Gastrocnemius medialis (tissue), 4 donors: ENCODE measurements around the gene C20orf141. TPM values are rescaled to one million over a fixed set of nuclear protein-coding genes. Genes with fewer than 3 reads are reported as not detected.
"Not testable (repeated sequence)": the region's sequence is repeated elsewhere in the genome, so short reads cannot be mapped to it uniquely, and the experiment has no call there.

Experiments
- ATAC-seq, 2 donors: fragments of 150-250 bp; one replicate each; pipeline ENCODE4 v1.9.1; 2016
- DNase-seq, 2 donors: peaks; one replicate each; pipeline ENCODE4 v3.0.0-alpha.2; 2019
- H3K27ac ChIP-seq, 4 donors: fragments of 200-600 bp; sonication (generic); 1 replicate in 1 of 4; 2 replicates in 3 of 4; pipeline ENCODE4 v1.5.1; 2016 to 2018; ENCODE audit warnings: mild to moderate bottlenecking in 2 of 4, moderate library complexity in 1 of 4
- H3K27me3 ChIP-seq, 3 donors: fragments of 200-600 bp; sonication (generic) in 2 of 3; 1 replicate in 1 of 3; 2 replicates in 2 of 3; pipeline versions ENCODE4 v1.5.1 to v1.6.0; 2016 to 2019; ENCODE audit warnings: mild to moderate bottlenecking in 1 of 3, moderate library complexity in 1 of 3
- H3K36me3 ChIP-seq, 2 donors: fragments of 200-600 bp; sonication (generic) in 1 of 2; one replicate each; pipeline ENCODE4 v1.5.1; 2017 to 2018
- H3K4me1 ChIP-seq, 2 donors: fragments of 200-600 bp; sonication (generic) in 1 of 2; one replicate each; pipeline ENCODE4 v1.5.1; 2016 to 2017; ENCODE audit warnings: mild to moderate bottlenecking in 2 of 2
- H3K4me3 ChIP-seq, 4 donors: fragments of 200-600 bp; sonication (generic) in 3 of 4; 1 replicate in 1 of 4; 2 replicates in 3 of 4; pipeline ENCODE4 v1.5.1; 2016 to 2019; ENCODE audit warnings: mild to moderate bottlenecking in 2 of 4
- H3K9me3 ChIP-seq, 3 donors: fragments of 200-600 bp; sonication (generic) in 2 of 3; 1 replicate in 1 of 3; 2 replicates in 2 of 3; pipeline ENCODE4 v1.5.1; 2016 to 2019
- CTCF ChIP-seq, 5 experiments: fragments of 450-650 bp in 3 of 5; fragments of 200-600 bp in 2 of 5; sonication (generic) in 2 of 5; IDR thresholded peaks in 4 of 5; conservative IDR thresholded peaks in 1 of 5; 1 replicate in 4 of 5; 2 replicates in 1 of 5; pipeline ENCODE4 v1.5.1; 2016 to 2019; ENCODE audit warnings: antibody characterized with exemption in 5 of 5, mild to moderate bottlenecking in 3 of 5, moderate library complexity in 3 of 5
- POLR2A ChIP-seq, 2 donors: fragments of 450-650 bp; IDR thresholded peaks; one replicate each; pipeline ENCODE4 v1.6.1; 2017; ENCODE audit warnings: antibody characterized with exemption in 2 of 2, mild to moderate bottlenecking in 2 of 2, moderate library complexity in 2 of 2
- in situ Hi-C, 4 donors: fragments of 200-750 bp; cut with MboI; loops; one replicate each; pipeline versions ENCODE4 v1.15.0 to v1.8.0; 2017; ENCODE audit warnings: low sequenced_read_pairs in 4 of 4
- intact Hi-C: fragments of 100-400 bp; cut with DNase I; formaldehyde crosslinking; loops from one replicate; pipeline ENCODE4 v1.15.1; 2023; ENCODE audit warnings: low total_unique reads
- total RNA-seq, 4 donors: library from RNA; depleted of rRNA; stranded (reverse); fragments of >200 nt; gene quantifications; one replicate each; pipeline versions ENCODE4 v1.1.0 to v1.2.3, GENCODE V29; 2016

C20orf141 gene
- total RNA-seq, 4 donors from 2014 or later: not detected

- intact Hi-C loops (no loop called here), in situ Hi-C loops (no loop called here)
- DNase-seq (no peak), ATAC-seq (no peak)
- Histone ChIP-seq H3K27me3 (peaks cover 22 to 38% (median 33%) of the 10 kb centered on the region in 3 donors), H3K36me3 (no peaks in the 10 kb centered on the region), H3K4me1 (no peaks in the 10 kb centered on the region), H3K9me3 (no peaks in the 10 kb centered on the region), H3K27ac (no peak overlapping the region), H3K4me3 (no peak overlapping the region)
- TF ChIP-seq POLR2A (IDR thresholded peaks at IDR 0.05) (no peak), CTCF (IDR thresholded peaks at IDR 0.05 in 4 of 5, conservative IDR thresholded peaks at IDR 0.05 in 1 of 5) (no peak)
Observed at GRCh38 chr20:2822073-2822472, 7.3 kb downstream of the C20orf141 start.

DNA sequence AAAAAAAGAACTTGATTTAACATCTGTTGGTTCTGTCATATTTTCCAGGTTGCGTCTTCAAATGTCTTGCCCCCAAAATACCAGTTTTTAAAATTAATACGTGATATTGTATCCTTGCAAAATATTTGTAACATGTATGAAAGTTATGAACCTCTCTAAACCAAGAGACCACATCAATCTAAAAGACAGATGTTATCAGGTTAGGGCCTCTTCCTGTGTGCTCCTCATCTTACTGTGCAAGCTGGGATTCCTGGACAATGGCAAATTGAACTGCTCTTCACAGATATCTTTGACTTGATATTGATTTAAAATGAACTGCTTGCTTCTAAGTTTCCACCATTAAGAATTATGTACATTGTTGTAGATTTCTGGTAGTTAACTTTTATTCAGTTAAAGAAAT, 11.0 kb downstream of the C20orf141 start:
- no peak for DNase-seq
- Histone ChIP-seq H3K36me3 (no peaks in the 10 kb centered on the region), H3K4me3 (no peak overlapping the region), H3K27me3 (peaks cover 25 to 37% (median 26%) of the 10 kb centered on the region in 3 donors), H3K4me1 (no peaks in the 10 kb centered on the region), H3K27ac (no peak overlapping the region), H3K9me3 (no peaks in the 10 kb centered on the region)
- no peak for TF ChIP-seq POLR2A (IDR thresholded peaks at IDR 0.05)
- intact Hi-C loops (no loop called here), in situ Hi-C loops (loop anchor here in 1 of 4 donors (25.0 kb wide), 1 partner anchor 1713 kb away; the partner anchor contains the start of gene PSMF1)
- no peak for ATAC-seq

GRCh38 chr20:2826655-2827054, 11.9 kb downstream of the C20orf141 start:
- ATAC-seq (no peak), DNase-seq (no peak)
- Histone ChIP-seq H3K9me3 (no peaks in the 10 kb centered on the region), H3K27ac (no peak overlapping the region), H3K4me3 (no peak overlapping the region), H3K4me1 (no peaks in the 10 kb centered on the region), H3K36me3 (no peaks in the 10 kb centered on the region), H3K27me3 (peaks cover 16 to 28% (median 22%) of the 10 kb centered on the region in 3 donors)
- intact Hi-C loops: no loop called here
- no peak for TF ChIP-seq CTCF (IDR thresholded peaks at IDR 0.05 in 4 of 5, conservative IDR thresholded peaks at IDR 0.05 in 1 of 5)
- TF ChIP-seq POLR2A (IDR thresholded peaks at IDR 0.05): no peak
- in situ Hi-C loops: loop anchor here in 1 of 4 donors (25.0 kb wide), 1 partner anchor 1714 kb away; the partner anchor contains the start of gene PSMF1

GRCh38 chr20:2829376-2829775, 14.6 kb downstream of the C20orf141 start:
- Histone ChIP-seq H3K27ac (no peak overlapping the region), H3K9me3 (no peaks in the 10 kb centered on the region), H3K36me3 (no peaks in the 10 kb centered on the region), H3K27me3 (peaks cover 10 to 22% (median 22%) of the 10 kb centered on the region in 3 donors), H3K4me3 (no peak overlapping the region), H3K4me1 (no peaks in the 10 kb centered on the region)
- in situ Hi-C loops: loop anchor here in 1 of 4 donors (25.0 kb wide), 1 partner anchor 1717 kb away; the partner anchor contains the start of gene PSMF1
- TF ChIP-seq CTCF (IDR thresholded peaks at IDR 0.05 in 4 of 5, conservative IDR thresholded peaks at IDR 0.05 in 1 of 5) (no peak), POLR2A (IDR thresholded peaks at IDR 0.05) (no peak)
- ATAC-seq (no peak), DNase-seq (no peak)
- intact Hi-C loops: no loop called here

DNA sequence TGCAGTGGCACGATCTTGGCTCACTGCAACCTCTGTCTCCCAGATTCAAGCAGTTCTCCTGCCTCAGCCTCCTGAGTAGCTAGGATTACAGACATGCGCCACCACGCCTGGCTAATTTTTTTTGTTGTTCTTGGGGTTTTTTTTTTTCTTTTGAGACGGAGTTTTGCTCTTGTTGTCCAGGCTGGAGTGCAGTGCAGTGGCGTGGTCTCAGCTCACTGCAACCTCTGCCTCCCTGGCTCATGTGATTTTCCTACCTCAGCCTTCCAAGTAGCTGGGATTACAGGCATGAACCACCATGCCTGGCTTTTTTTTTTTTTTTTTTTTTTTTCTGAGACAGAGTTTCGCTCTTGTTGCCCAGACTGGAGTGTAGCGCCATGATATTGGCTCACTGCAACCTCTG, 16.4 kb downstream of the C20orf141 start:
- H3K9me3 ChIP-seq, H3K4me1 ChIP-seq, H3K36me3 ChIP-seq, H3K4me3 ChIP-seq, ATAC-seq, DNase-seq, H3K27ac ChIP-seq, intact Hi-C loops: not testable (repeated sequence)
- in situ Hi-C loops: loop anchor here in 1 of 4 donors (25.0 kb wide), 1 partner anchor 1719 kb away; the partner anchor contains the start of gene PSMF1
- peaks cover 8 to 20% (median 16%) of the 10 kb centered on the region in 3 donors for H3K27me3 ChIP-seq

GRCh38 chr20:2833761-2834160, 19.0 kb downstream of the C20orf141 start:
- ATAC-seq (no peak), DNase-seq (no peak)
- Histone ChIP-seq H3K4me1 (no peaks in the 10 kb centered on the region), H3K36me3 (no peaks in the 10 kb centered on the region), H3K27me3 (peaks cover 3 to 6% (median 5%) of the 10 kb centered on the region in 3 donors), H3K4me3 (no peak overlapping the region), H3K9me3 (no peaks in the 10 kb centered on the region), H3K27ac (no peak overlapping the region)
- in situ Hi-C loops: loop anchor here in 1 of 4 donors (25.0 kb wide), 1 partner anchor 1721 kb away; the partner anchor contains the start of gene PSMF1
- no peak for TF ChIP-seq POLR2A (IDR thresholded peaks at IDR 0.05)
- TF ChIP-seq CTCF (IDR thresholded peaks at IDR 0.05 in 4 of 5, conservative IDR thresholded peaks at IDR 0.05 in 1 of 5): no peak
- intact Hi-C loops: no loop called here
